GM20431 (cell line): Measurements from ENCODE around the gene LRRC25.

ENCODE experiments used
- in situ Hi-C: fragments of 300-500 bp; cut with MseI, MboI; formaldehyde crosslinking; loops from one replicate; pipeline ENCODE4 v1.15.0; 2020; ENCODE audit warnings: low sequenced_read_pairs; ENCODE audit not compliant: unreplicated experiment

LRRC25 gene

GRCh38 chr19:18436671-18437490 is 39.5 kb upstream of the LRRC25 start:
- in situ Hi-C loops: no loop called here

GRCh38 chr19:18435842-18436670 is 38.6 kb upstream of the LRRC25 start:
- in situ Hi-C loops: no loop called here

GRCh38 chr19:18435178-18435841 is 37.9 kb upstream of the LRRC25 start:
- in situ Hi-C loops: no loop called here

DNA sequence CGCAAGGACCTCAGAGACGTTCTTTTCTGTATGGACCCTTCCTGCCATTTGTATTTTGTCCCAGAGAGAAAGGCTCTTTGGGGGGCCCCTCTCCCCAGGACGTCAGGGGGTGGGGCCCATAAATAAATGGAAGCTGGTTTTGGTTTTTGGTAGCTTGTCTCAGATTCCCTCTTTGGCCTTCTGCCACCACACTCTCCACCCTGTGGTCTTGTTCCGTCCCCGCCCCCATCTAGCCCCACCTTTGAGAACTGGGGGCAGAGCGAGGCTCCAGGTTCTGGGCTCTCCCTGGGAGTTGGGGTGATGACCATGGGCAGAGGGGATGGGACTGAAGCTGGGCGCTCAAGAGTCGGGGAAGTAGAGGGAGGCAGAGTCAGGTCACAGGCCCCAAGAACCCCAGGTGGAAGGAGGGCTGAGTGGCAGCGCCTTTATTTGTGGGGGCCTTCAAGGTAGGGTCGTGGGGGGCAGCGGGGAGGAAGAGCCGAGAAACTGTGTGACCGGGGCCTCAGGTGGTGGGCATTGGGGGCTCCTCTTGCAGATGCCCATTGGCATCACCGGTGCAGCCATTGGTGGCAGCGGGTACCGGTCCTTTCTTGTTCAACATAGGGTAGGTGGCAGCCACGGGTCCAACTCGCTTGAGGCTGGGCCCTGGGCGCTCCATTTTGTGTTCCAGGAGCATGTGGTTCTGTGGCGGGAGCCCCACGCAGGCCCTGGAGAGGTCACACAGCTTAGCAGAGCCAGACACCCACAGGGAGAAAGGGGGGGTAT is 37.2 kb upstream of the LRRC25 start:
- in situ Hi-C loops: no loop called here

GRCh38 chr19:18433735-18434398 is 36.4 kb upstream of the LRRC25 start:
- in situ Hi-C loops: no loop called here

DNA sequence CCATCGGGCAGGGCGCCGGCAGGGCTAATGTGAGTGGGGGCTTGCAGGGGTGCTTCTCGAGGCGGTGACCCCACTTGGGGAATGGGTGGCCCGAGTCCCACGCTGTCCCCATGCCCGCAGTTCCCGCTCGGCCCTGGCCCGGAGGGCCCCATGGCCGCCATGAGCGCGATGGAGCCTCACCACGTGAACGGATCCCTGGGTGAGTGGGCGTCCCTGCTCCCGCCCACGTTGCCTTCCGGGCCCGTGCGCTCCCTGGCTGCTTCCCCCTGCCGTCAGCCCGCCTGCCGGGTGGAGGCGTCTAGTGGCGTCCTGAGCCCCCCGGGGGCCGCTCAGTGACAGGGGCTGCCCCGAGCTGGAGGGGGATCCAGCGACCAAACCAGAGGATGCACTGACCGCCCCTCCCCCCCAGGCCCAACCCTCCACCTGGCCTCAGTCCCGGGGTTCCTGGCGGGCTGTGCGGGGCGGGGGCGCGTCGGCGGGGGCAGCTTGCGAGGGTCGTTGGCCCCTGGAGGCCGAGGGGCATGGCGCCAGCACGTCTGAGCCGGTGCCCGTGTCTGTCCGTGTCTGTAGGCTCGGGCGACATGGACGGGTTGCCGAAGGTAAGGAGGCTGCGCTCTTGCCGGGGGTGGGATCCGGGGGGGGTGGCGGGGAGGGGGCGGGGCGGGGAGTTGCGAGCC is 35.7 kb upstream of the LRRC25 start:
- in situ Hi-C loops: no loop called here

DNA sequence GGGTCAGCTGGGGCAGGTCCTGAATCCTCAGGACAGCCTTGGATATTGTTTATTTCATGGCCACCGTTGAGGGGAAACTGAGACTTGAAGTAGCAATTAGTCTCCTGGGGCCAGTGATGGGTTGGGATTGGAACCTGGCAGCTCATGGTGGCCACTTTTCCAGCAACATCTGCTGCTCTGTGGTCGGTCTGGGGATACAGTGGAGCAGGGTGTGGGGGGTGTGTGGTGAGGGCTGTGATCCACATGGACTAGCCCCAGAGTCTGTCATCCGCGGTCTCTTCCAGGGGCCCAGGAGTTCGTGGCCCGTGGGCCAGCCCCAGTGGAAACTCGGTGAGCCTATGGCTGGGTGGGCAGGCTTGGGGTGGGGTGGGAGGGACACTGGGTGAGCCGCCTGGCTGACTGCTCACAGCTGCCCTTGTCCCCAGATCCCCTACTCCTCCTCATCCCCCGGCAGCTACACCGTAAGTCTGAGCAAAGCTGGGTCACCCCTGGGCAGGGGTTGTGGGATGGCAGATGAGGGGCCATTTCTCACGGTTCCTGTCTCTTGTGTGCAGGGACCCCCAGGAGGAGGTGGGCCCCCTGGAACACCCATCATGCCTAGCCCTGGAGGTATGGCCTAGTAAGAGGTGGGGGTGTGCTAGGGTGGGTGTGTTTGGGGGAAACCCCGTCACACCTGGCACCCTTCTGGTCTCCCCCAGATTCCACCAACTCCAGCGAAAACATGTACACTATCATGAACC is 35.0 kb upstream of the LRRC25 start:
- in situ Hi-C loops: no loop called here

GRCh38 chr19:18431351-18432197 is 34.2 kb upstream of the LRRC25 start:
- in situ Hi-C loops: no loop called here

DNA sequence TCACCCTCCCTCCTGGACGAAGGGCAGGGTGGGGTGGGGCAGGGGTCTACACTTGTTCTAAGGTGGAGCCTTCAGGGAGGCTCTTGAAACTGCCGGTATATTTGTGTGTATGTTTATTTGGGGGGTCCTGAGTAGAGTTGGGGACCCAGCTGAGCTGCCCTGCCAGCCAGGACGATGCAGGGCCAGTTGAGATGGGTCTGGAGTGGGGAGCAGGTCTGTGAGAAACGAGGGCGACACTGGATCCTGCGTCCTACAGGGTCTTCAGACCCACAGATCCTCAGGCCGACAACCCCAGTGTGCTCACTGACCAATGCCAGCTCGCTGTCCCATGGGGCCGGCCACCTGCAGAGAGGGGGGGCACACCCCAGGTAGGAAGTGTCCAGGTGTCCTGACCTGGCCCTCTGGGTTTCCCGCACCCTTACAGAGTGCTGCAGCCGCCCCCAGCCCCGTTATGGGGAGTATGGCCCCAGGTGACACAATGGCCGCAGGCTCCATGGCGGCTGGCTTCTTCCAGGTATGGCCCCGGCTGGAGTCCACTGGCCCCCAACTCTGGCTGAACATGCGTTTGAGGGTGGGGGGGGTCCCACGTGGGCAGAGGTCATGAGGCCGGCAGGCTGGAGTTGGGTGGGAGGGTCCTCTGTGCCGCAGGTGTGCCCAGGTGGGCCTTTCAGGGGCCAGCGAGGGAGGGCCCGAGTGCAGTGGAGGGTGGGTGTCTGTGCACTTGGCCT is 33.2 kb upstream of the LRRC25 start:
- in situ Hi-C loops: no loop called here

DNA sequence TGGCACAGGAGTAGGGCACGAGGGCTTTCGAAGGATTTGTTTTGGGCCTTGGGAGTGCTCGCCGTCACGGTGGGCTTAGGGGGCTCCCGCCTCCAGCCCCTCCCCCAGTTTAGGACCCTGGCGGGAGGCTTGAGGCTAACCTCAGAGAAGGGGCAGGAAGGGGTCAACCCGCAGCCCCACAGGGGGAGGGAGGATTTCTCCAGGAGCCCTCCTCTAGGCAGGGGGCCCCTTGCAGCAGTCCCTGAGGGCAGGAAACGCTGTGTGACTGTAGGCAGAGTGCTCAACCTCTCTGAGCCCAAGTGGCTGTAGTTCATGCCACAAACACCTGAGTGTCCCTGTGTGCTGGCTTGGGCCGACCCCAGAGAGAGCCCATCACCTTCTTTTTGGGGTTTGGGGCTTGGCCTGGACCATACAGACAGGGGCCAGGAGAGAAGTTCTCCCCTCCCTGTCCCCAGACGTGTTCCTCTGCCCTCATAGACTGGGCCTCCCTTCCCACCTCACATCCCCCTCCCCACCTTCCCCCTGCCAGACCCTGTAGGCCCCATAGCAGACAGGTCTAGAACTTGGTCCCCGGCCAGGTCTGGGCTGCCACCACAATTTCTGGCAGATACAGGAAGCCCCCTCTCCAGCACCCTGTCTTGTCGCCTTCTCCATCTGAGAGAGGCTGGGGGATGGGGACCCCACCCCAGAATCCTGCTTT is 32.4 kb upstream of the LRRC25 start:
- in situ Hi-C loops: no loop called here

DNA sequence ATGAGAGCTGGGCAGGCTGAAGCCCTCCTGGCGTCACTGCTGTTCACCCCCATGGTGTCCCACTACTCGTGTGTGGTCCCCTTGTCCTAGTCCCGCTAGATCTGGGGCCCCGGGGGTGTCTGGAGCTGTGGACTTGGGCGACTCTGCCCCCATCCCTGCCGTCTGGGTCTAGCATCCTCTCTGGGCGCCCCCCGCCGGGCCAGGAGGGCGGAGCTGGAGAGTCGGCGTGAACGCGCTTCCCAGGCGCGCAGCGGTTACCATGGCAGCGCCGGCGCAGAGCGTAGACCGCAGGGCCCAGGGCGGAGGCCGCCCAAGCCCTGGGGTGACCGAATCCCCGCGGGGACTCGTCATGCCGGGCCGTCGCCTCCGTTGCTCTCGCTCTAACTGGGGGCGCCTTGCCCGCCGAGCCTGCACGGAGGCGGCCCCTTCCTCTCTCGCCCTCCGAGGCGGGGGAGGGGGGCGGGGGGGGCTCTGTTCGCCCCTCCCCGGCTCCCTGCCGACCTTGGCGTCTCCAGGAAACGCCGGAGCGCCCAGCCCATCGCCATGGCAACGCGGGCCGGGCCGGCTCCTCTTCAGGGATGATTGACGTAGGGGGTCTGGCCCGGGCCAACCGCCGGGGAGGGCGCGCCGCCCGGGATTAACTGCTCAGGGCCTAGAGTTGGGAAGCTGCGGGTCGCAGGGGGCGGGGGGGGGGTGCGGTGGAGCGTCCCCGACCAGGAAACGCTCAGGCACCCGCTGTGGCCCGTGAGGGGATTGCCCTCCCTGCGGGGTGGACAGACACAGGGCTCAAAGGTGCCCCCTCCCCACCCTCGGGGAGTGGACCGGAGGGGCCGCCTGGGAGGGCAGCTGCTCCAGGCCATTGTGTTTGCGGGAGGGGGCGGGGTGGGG is 31.6 kb upstream of the LRRC25 start:
- in situ Hi-C loops: no loop called here

DNA sequence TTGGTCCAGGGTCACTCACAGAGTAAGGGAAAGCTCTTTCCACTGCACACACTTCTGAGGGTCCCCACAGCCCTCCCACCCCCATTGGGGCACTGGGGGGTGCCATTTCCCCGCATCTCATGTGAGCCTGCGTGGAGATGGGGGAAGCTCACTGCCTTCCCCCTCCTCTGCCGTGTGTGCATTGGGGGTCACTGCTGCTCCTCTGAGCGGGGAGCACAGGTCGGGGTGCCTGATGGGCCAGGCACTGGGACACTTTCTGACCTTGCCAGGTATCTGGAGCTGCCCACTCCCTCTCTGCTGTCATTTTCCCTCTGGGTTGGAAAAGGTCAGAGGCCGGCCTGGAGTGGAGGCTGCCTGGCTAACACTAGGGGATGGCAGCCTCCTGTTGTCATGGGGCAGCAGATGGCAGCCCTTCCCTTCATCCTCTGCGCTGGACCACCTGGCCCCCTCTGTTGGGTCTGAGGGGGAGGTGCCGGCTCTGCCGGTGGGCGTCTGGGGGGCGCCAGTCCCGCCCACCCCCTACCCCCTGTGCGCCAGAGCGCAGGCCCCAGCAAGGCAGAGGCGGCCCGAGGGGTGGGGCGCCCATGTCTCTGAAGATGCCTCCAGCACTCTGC is 30.9 kb upstream of the LRRC25 start:
- in situ Hi-C loops: no loop called here

GRCh38 chr19:18427743-18428113 is 30.3 kb upstream of the LRRC25 start:
- in situ Hi-C loops: no loop called here

GRCh38 chr19:18427080-18427742 is 29.8 kb upstream of the LRRC25 start:
- in situ Hi-C loops: no loop called here

DNA sequence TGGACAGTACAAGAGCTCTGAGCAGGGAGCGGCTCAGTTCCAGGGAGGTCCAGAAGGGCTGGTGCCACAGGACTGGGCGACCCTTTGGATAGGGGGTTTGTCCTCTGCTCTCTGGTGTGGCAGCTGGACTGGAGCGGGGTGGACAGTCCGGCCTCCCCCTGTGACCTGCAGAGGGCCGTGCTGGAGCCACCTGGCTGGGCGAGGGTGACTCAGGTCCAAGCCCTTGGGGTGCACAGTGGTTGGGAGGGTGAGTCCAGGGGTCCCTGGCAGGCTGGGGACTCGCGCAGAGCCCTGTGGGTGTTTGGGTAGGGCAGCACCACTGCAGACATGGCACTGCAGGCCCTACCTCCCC is 29.0 kb upstream of the LRRC25 start:
- in situ Hi-C loops: no loop called here
